DMS53 treated with DMSO at 0.1 percent for 48 hours (cell line): ENCODE data around the gene HNRNPC.
A peak's percentile ranks its signal among the peaks of the same experiment; 100 is the strongest.
"Not testable (repeated sequence)": the region's sequence is repeated elsewhere in the genome, so short reads cannot be mapped to it uniquely, and the experiment has no call there.

Experiments used
- DNase-seq: peaks from one replicate; lab custom pipeline; 2025; ENCODE audit not compliant: unreplicated experiment; lab: John Stamatoyannopoulos, UW

HNRNPC gene

DNA sequence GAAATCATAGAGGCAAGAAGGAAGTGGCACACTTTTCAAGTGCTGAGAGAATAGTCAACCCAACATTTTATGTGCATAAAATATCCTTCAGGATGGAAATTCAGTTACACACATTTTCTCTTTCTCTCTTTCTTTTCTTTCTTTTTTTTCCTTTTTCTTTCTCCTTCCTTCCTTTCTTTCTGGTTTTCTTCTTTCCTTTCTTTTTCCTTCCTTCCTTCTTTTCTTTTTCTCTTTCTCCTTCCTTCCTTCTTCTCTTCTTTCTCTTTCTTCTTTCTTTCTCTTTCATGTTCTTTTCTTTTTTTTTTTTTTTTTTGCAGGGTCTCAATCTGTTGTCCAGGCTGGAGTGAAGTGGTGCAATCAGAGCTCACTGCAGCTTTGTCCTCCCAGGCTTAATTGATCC is 74.6 kb downstream of the HNRNPC start:
- DNase-seq, result no peak

DNA sequence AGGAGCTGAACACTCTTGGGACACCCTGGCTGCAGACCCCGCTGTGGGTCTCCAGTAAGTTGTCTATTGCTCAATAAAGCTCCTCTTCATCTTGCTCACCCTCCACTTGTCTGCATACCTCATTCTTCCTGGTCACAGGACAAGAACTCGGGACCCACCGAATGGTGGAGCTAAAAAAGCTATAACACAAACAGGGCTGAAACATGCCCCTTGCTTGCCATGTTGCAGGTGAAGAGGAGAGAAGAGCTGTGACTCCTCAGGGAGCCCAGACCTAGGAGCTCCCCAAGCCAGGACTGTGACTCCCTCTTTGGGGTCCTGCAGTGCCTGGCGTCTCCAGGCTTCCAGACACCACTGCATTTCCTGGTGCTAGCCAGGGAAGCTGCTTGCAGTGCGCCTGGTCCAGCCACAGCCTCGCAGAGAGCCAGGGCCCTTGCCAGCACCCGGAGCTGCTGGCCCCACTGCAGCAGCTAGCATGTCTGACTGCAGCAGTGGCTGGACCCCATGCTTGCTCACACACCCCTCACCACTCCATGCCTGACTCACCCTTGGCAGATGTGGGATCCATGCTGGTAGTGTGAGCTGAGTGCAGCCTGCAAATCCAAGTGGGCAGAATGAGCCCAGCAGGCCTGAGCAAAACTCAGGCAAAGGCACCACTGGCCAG is 76.2 kb downstream of the HNRNPC start:
- no peak for DNase-seq

DNA sequence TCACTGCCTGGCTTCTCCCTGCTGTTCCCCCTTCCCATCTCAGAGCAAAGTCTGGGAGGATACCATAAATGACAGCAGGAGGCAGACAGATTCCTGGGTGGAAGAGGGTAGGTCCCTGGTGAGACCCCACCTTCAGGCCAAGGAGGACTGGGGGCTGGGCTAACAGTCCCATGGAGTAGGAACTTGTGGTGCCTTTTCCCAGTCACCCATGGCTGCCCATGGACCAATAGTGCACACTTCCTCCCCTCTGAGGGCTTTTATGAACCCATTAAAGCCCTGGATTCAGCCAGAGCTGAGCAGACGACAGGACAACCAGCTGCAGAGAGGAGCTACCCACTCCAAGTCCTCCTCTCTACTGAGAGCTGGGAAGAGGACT is 76.8 kb downstream of the HNRNPC start:
- no peak for DNase-seq

DNA sequence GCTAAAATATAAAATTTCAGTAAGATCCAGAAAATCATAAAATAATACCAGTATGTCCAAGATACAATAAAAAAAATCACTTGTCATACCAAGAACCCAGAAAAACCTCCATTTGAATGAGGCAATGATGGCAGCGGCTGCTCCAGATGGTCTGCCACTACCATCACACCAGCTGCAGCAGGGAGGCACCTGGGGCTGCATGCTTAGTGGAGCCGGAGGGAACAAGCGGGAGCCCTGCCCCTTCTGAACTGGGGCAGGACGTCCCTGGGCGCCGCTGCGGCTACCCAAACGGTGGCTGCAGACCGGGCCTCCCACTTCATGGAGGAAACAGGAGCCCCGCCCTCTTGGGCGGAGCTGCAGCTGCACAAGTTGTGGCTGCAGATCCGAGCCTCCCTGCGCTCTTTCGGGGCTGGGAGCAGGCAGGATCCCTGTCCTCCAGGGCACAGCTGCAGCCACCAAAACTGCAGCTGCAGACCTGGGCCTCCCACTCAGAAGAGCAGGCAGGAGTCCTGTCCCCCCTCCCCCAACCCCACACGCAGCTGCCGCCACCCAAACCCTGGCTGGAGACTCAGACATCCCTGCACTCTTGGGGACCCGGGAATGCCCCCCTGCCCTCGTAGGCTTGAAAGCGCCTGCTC is 77.3 kb downstream of the HNRNPC start:
- DNase-seq, result peak; percentile 21

DNA sequence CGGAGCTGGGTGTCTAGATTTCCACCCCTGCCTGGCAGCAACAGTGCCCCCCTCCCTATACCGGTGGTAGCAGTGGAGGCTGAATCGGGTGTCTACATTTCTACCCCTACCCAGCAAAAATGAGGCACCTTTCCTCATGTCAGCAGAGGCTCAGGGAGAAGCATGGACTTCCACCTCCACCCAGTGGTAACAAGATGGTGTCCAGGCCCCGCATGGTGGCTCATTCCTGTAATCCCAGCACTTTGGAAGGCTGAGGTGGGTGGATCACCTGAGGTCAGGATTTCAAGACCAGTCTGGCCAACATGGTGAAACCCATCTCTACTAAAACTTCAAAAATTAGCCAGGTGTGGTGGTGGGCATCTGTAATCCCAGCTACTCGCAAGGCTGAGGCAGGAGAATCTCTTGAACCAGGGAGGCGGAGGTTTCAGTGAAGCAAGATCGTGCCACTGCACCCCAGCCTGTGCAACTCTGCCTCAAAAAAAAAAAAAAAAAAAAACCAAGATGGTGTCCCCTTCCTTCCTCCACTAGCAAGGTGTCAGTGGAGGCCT is 77.9 kb downstream of the HNRNPC start:
- no peak for DNase-seq

DNA sequence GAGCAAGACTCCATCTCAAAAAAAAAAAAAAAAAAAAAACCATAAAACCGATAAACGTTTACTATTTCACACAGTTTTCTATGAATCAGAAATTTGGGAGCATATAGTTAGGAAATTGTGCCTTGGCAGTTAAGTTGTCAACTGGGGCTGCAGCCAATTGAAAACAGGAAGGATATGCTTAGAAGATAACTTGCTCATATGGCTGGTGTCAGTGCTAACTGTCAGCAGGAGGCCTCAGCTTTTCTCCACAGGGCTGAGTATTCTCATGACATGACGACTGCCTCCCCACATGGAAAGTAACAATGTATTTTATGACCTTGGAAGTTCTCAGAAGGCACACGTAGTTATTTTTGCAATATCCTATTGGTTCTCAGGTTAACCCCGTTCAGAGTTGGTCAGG is 83.8 kb downstream of the HNRNPC start:
- no peak for DNase-seq

DNA sequence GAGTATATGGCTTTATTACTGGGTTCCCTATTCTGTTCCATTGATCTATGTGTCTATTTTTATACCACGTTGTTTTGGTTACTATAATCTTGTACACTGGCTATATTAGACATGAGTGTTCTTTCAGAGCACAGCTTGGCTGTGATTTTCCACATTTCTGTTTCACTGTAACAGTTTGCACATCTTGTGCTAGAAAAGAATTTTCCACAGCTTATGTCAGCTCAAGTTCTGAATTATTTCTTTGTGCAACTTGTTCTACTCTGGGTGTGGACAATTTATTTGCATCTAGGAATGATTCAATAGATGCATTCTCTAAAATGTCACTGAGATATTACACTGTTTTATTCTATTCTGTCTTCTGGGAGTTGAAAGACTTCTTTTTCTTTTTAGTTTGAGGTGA is 85.0 kb downstream of the HNRNPC start:
- no peak for DNase-seq

DNA sequence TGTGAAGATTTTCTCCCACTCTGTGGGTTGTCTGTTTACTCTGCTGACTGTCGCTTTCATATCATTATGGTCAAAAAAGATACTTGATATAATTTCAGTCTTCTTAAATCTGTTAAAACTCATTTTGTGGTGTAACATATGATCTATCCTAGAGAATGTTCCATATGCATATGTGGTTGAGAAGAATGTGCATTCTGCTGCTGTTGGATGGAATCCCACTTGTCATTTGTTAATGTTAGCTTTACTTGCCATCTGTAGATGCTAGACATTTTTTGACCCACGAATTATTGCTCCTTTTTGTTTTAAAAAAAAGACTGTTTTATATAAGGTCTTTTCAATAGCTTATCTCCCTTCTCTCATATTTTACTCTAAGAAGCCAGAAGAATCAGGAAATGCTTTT is 87.1 kb downstream of the HNRNPC start:
- DNase-seq, result no peak

DNA sequence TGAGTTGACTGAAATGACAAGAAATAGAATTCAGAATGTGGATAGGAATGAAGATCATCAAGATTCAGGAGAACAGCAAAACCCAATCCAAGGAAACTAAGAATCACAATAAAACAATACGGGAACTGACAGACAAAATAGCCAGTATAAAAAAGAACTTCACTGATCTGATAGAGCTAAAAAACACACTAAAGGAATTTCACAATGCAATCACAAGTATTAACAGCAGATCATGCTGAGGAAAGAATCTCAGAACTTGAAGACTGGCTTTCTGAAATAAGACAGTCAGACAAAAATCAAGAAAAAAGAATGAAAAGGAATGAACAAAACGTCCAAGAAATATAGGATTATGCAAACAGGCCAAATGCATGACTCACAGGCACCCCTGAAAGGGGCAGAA is 98.1 kb downstream of the HNRNPC start:
- no peak for DNase-seq

DNA sequence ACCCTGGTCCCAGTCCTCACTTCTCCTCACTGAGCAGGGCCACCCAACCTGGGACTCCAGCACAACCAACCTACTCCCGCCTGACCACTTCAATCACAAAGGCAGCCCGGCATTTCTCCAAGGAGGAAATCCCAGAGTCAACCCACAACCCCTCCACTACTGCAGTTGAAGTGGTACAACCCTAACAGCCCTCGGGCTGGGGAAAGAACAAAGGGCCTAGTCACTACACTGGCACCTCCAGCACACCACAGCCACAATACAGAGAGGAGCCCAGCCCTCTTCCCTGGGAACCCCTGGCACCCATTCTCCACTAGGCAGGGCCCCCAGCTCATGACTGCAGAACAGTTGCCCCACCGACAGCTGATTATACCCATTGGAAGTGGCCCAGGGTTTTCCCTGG is 99.7 kb downstream of the HNRNPC start:
- DNase-seq, result no peak

DNA sequence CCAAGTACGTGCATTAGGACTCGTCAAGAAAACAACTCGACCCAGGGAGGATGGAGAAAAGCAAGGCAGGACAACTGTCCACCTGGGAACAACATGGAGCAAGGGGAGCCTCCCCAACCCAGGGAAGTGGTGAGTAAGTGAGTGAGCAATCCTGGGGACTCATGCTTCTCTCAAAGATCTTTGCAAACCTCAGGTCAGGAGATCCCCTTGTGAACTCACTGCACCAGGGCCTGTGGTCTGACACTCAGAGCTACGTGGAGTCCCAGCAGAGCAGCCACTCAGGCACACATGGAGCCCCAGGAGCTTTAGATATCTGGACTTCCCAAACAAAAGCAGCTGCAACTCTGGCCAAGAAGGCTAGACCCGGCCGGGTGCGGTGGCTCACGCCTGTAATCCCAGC is 101.2 kb downstream of the HNRNPC start:
- no peak for DNase-seq

DNA sequence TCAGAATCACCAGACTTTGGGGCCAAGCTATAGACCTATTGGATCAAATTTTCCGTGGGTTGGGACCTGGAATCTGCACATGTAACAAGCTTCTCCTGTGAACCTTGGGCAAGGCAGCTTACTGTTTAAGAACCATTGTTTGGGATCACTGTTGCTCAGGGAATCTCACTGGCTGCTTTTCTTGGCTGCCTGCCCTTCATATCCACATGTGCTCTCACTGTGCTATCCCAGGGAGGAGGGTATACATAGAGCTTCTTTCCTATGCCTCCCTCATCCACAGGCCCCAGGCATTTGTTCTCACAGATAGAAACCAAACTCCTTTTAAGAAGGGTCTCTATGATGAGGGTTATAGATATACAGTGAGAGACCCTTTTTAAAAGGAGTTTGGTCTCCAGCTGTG is 103.6 kb downstream of the HNRNPC start:
- not testable (repeated sequence) for DNase-seq

DNA sequence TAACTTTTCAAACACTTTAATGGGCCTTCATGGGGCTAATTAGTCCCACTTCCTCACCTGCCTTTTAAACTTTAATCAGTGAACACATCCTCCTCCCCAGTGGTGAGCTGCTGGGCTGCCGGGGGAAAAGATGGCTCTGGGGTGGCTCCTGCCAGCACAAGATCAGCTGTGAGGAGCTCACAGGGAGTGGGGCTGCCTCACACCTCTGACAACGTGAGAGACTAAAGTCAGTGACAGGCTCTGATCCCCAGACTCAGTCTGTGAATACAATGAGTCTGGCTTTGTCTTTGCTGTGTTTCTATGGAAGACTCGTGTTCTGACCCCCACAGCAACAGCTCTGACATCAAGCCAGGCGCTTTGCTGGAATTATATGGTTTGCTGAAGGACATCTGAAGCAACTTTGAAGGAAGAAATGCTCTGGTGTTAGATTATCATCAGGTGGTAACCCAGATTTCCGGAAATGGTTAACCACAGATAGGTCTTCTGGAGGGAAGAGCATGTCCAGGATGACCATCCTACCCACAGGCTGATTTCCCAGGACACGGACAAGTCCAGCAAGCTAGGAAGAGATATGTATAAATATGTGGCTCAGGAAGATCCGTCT is 104.1 kb downstream of the HNRNPC start:
- DNase-seq, result not testable (repeated sequence)

DNA sequence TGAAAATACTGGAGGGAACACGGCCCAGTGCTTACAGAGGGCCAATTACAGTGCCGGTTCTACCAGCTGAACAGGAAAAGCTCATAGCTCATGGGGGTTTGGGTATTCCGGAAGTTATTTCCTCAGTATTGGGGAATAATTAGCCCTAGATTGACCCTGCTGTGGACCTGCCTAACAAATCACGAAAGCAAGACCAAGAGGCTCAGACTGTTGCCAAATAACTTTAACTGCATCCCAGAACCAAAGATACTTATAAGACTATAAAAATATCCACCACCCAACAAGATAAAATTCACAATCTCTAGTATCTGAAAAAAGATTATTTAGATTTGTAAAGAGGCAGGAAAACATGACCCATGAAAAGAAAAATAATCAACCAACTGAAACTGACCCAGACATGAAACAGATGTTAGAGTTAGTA is 105.4 kb downstream of the HNRNPC start:
- DNase-seq, result no peak

DNA sequence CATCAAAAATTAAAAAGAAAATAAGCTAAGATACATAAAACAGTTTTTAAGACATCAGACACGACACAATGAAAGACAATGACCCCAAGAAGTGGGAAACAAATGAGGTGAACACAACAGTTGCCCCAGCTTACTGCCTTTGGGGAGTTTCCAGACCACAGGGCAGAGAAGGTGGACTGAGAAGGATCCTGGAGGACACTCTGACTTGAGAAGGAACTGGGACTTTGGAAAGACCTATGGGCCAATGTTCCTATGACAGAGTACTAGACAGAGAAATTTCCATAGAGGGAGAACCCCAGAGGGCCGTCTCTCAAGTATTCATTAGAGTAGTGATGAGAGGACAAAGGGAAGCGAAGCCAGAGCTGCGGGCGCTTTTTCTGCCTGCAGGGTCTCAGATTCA is 107.2 kb downstream of the HNRNPC start:
- no peak for DNase-seq

DNA sequence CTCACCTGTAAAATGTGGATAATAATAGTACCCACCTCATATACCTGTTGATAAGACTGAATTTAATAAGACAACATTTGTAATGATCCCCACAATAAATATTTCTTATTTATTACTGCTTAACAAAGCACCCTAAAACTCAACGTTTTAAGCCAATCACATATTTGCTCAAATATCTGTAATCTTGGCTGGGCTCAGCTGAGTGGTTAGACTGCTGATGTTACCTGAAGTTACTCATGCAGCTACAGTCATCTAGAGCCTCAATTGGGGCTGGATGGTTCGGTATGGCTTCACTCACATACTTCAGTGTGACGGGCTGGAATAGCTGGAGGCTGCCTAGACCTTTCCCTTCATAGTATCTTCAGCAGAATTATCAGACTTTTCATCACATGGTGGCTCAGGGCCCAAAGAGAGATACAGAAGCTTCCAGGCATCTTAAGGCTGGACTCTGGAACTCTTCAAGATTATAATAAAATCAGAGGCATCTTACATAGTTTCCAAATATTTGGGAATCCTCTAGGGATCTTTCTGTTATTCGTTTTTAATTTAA is 109.1 kb downstream of the HNRNPC start:
- no peak for DNase-seq
